ENCODE results near the gene MST1R.

GRCh38 chr3:49930168-49930690 lies 26.6 kb upstream of the MST1R start:
- TF ChIP-seq CGGBP1 (CRISPR knock-in tag; IDR thresholded peaks at IDR 0.05) (no peak), GABPA (tag; conservative IDR thresholded peaks at IDR 0.05; ENCODE audit: low read depth) (no peak), ZNF766 (CRISPR knock-in tag; conservative IDR thresholded peaks at IDR 0.05) (no peak), HNRNPL (IDR thresholded peaks at IDR 0.05; ENCODE audit: low read depth, low read length) (no peak), MXI1 (IDR thresholded peaks at IDR 0.05; ENCODE audit: low read depth, low read length) (no peak), SIN3A (IDR thresholded peaks at IDR 0.05; ENCODE audit: borderline replicate concordance in 2 of 2, control insufficient read depth in 1 of 2, low read depth in 2 of 2, low read length in 2 of 2) (no peak)
- TF ChIP-seq, protein P1, sequence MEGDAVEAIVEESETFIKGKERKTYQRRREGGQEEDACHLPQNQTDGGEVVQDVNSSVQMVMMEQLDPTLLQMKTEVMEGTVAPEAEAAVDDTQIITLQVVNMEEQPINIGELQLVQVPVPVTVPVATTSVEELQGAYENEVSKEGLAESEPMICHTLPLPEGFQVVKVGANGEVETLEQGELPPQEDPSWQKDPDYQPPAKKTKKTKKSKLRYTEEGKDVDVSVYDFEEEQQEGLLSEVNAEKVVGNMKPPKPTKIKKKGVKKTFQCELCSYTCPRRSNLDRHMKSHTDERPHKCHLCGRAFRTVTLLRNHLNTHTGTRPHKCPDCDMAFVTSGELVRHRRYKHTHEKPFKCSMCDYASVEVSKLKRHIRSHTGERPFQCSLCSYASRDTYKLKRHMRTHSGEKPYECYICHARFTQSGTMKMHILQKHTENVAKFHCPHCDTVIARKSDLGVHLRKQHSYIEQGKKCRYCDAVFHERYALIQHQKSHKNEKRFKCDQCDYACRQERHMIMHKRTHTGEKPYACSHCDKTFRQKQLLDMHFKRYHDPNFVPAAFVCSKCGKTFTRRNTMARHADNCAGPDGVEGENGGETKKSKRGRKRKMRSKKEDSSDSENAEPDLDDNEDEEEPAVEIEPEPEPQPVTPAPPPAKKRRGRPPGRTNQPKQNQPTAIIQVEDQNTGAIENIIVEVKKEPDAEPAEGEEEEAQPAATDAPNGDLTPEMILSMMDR (IDR thresholded peaks at IDR 0.05 in 2 of 3, conservative IDR thresholded peaks at IDR 0.05 in 1 of 3; ENCODE audit: insufficient read depth in 2 of 3, low read depth in 1 of 3, low read length in 3 of 3), result no peak
- TF ChIP-seq, protein P2, sequence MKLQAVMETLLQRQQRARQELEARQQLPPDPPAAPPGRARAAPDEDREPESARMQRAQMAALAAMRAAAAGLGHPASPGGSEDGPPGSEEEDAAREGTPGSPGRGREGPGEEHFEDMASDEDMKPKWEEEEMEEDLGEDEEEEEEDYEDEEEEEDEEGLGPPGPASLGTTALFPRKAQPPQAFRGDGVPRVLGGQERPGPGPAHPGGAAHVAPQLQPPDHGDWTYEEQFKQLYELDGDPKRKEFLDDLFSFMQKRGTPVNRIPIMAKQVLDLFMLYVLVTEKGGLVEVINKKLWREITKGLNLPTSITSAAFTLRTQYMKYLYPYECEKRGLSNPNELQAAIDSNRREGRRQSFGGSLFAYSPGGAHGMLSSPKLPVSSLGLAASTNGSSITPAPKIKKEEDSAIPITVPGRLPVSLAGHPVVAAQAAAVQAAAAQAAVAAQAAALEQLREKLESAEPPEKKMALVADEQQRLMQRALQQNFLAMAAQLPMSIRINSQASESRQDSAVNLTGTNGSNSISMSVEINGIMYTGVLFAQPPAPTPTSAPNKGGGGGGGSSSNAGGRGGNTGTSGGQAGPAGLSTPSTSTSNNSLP (IDR thresholded peaks at IDR 0.05; ENCODE audit: borderline replicate concordance, low read depth, low read length), result no peak
- TF ChIP-seq, protein P3, sequence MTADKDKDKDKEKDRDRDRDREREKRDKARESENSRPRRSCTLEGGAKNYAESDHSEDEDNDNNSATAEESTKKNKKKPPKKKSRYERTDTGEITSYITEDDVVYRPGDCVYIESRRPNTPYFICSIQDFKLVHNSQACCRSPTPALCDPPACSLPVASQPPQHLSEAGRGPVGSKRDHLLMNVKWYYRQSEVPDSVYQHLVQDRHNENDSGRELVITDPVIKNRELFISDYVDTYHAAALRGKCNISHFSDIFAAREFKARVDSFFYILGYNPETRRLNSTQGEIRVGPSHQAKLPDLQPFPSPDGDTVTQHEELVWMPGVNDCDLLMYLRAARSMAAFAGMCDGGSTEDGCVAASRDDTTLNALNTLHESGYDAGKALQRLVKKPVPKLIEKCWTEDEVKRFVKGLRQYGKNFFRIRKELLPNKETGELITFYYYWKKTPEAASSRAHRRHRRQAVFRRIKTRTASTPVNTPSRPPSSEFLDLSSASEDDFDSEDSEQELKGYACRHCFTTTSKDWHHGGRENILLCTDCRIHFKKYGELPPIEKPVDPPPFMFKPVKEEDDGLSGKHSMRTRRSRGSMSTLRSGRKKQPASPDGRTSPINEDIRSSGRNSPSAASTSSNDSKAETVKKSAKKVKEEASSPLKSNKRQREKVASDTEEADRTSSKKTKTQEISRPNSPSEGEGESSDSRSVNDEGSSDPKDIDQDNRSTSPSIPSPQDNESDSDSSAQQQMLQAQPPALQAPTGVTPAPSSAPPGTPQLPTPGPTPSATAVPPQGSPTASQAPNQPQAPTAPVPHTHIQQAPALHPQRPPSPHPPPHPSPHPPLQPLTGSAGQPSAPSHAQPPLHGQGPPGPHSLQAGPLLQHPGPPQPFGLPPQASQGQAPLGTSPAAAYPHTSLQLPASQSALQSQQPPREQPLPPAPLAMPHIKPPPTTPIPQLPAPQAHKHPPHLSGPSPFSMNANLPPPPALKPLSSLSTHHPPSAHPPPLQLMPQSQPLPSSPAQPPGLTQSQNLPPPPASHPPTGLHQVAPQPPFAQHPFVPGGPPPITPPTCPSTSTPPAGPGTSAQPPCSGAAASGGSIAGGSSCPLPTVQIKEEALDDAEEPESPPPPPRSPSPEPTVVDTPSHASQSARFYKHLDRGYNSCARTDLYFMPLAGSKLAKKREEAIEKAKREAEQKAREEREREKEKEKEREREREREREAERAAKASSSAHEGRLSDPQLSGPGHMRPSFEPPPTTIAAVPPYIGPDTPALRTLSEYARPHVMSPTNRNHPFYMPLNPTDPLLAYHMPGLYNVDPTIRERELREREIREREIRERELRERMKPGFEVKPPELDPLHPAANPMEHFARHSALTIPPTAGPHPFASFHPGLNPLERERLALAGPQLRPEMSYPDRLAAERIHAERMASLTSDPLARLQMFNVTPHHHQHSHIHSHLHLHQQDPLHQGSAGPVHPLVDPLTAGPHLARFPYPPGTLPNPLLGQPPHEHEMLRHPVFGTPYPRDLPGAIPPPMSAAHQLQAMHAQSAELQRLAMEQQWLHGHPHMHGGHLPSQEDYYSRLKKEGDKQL (CRISPR knock-in tag; IDR thresholded peaks at IDR 0.05; ENCODE audit: borderline replicate concordance), result no peak
